Activated CD8-positive, alpha-beta memory T cell treated with anti-CD3 and anti-CD28 coated beads, Interleukin-2, amount 50 U/mL, for 1 hour (primary cell): ENCODE data around the gene SHQ1.

ENCODE experiments used
- DNase-seq: peaks from one replicate; pipeline ENCODE4 v3.0.0-alpha.2; 2020; ENCODE audit errors: extremely low read depth

SHQ1 gene

DNA sequence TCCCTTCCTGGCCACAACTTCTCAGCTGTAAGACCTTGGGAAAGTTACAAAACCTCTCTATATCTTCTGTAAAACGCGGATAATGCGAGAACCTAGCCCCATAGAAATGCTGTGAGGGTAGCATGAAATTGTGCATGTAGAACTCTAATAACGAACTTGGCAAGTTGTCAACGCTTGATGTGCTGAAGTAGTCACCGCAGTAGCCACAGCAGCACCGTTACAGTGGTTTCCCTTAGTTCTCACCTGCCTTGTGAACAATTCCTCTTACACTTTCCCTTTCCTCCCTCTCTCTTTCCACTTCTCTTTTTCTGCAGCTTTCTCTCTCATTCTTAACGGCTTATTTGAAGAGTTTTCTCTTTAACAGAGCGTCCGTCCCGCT, 447 bp upstream of the SHQ1 start:
- DNase-seq = peak; percentile 10

GRCh38 chr3:72847282-72847681, 963 bp downstream of the SHQ1 start:
- DNase-seq = no peak

GRCh38 chr3:72846166-72846565, 2.1 kb downstream of the SHQ1 start:
- DNase-seq = no peak

DNA sequence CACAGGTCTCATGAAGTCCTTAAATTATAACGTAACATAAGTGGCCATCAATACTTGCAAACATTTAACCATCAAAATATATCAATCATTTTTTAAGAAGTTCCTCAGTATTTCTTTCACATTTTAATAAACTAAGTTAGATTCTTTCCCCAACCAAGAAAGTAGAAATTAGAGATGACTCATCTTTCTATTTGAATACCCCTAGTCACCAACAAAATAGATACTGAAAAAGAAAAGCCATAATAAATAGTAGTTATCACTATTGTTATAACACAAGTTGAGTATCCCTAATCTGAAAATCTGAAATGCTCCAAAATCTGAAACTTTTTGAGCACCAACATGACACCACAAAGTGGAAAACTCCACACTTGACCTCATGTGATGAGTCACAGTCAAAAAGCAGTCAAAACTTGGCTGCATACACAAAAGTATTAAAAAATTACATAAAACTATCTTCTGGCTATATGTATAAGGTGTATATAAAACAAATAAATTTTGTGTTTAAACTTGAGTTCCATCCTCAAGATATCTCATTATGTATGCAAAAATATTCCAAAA, 3.7 kb downstream of the SHQ1 start:
- no peak for DNase-seq

DNA sequence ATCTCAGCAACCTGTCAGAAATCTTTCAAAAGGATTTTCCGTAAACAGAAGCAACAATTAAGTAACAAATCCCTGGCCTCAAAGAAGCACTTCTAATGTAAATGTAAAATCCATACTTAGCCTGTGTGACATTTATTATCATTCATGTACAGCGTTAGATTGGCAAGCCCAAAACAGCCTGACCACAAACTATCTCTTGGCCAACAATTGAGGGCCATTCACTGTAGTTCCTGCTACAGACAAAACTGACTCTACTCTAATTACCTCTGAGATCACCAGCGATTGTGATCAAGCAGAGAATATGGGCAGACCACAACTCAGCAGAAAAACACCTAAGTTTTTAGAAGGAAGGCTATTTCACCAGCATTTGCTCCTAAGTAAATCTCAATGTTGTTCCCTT, 9.2 kb downstream of the SHQ1 start:
- DNase-seq = no peak

- no peak for DNase-seq
Observed at GRCh38 chr3:72836923-72837322, 11.3 kb downstream of the SHQ1 start.

DNA sequence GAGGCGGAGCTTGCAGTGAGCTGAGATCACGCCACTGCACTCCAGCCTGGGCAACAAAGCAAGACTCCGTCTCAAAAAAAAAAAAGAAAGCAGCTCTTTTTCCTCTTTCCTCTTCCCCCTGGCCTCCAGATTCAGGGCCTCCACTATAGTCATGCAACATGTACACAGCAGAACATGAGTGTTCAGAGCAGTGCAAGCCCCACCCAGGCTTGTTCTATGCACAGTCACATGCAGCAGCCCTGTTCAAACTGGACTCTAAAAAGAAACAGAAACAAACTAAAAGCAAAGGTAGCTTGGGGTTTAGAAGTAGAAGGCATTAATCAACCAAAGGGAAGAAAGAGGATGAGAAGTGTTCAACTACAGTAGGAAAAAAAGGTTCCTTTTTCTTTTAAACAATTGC, 11.8 kb downstream of the SHQ1 start:
- no peak for DNase-seq

DNA sequence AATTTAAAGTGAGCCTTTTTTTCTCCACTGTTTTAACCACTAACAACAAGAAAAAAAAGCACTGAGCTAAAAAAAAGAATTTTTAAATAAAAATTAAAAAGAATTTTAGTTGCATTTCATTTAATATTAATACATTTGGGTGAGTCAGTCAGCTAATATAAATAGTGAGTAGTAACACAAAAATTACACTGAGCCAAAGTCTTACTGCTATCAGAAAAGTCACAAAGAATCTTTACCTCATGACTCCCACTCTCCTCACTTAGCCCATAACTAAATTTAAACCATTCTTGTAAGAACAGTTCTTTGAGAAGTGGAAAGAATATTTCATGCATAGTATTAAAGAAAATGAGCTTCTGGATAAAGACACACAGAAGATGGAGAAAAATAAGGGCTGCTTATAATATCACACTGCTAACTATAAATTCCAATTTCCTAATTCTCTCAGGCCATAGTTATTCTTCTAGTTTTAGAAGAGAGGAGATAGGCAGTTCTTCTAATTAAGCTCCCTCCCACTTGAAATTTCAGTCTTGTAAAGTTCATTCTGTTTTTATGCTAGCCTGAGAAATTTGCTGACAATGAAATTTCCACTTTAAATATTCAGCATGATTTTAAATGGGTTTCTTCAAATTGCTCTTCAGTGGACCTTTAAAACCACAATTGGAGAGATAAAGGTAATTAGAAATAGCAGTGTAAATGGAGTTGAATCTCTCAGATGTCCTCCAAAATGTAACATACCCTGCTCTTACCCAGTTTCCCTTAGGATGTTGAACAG, 17.6 kb downstream of the SHQ1 start:
- DNase-seq = no peak

DNA sequence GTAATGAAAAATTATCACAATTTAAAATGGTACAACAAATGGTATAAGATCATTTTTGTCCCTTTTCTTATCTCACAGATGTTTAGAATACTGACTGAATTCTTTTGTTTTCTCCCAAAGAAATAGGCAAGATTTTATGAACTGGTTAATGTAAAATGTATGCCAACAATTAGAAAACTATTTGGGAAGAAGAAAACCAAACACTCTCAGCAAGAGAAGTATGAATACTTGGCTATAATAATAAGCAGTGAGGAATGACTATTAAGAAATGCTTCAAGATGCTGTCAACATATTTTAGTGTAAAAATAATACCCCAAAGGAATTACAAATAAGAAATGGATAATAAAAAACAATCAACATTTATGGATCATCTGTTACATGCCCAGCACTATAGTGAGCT, 18.5 kb downstream of the SHQ1 start:
- DNase-seq = no peak

DNA sequence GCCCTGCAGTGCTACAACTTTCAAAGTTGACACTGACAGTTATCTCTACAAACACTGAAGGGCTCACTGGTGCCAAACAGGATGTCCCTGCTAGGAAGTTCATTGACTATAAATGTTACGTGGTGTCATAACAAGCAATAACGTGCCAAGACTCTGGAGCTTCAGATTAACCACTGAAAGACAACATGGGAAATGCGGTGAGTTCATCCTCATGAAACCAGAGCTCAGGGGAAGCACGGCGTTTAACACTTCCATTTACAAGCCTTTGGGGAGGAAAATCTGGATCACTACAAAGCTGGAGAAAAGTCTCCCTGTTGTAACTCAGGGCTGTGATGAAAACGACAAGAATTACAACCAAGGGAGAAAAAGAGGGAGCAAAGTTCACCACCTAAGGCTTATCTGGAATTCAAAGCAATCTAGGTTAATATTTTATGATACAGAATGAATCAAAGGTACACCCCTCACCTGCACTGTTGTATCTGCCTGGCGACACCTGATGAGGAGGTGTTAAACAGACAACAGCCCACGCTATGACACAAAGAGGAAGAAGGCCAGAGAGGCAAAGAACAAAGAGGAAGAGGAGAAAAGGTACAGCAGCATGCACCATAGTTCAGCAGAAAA, 27.0 kb downstream of the SHQ1 start:
- DNase-seq = no peak

- DNase-seq = no peak
Observed at GRCh38 chr3:72820415-72820814, 27.8 kb downstream of the SHQ1 start.

GRCh38 chr3:72818905-72819304, 29.3 kb downstream of the SHQ1 start:
- no peak for DNase-seq

DNA sequence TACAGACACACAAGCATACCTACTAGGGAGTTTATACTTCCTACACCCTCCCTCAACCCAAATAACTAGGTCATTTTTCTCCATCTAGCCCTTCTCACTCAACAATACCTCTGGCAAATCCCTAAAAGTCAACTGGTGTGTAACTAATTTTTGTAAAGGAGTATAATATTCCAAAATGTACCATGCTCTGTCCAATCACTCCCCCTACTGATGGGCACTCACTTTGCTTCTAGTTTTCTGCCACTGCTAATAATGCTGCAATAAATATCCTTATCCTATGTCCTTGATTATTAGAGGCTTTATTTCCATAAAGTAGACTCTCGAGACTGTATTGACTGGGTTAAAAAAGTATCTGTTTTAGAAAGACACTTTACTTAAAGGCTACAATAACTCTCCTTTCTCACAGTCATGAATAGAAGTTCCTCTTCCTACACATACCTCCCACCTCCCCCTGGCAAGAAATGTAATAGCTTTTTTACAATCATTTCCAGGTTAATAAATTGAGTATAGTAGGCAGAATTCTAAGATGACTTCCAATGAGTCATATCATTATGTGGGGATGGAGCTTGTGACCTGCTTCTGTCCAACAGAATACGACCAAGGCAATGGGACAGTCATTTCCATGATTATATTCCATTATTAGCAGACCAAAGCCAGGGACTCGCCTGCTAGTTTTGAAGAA, 30.0 kb downstream of the SHQ1 start:
- no peak for DNase-seq

DNA sequence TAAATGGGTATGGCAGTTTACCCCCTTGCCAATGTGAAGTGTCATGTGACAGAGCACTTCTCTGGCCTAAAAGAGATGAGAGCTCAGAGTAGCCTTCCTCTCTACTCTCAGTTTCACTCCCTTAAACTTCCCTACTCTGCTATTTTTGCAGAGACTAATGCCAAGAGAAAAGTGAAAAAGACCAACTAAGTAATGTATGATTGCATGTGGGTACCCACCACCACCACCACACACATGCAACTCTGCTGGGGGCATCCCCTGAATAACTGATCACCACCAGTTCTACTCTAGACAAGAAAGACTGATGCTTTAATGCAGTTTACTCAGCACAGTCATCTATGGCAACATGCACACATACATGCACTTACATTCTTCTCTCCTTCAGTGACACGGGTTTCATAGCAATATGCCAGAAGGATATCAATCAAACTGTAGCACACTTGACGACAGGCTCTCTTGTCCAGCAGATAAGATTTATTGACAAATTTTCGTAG, 31.3 kb downstream of the SHQ1 start:
- DNase-seq = no peak

- no peak for DNase-seq
Observed at GRCh38 chr3:72814308-72814707, 33.9 kb downstream of the SHQ1 start.

DNA sequence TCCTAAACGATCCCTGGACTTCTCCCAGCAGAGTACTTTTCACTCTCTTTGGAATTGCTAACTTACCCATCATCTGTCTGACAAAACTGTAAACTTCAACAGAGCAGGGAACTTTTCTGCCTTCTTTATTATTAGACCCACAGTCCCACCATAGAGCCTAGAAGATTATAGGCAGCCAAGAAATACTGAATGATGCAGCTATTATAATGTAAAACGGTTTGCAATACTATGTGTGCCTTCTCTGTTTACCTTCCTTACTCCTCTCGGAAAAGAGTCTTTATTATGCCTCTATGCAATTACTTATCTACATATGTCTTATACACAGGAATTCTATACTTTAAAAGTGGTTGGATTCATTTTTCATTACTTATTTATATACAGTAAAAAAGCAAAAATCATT, 36.0 kb downstream of the SHQ1 start:
- DNase-seq = no peak

DNA sequence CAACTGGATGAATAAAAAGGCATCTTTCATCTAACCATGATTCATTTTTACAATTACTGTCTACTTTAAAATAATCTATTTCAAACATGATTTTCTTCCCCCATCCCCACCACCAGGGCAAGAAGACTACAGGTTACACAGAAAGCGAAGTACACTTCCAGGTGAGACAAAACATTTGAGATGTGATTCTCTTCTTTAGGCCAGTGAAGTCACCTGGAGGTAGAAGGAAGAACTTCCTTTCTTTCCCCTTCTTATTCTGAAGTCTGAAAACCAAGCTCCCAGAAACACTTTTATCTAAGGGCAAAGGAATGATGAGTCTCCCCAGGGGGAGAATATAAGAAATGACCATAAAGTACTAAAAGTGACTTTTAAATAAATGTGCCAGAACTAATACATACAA, 36.7 kb downstream of the SHQ1 start:
- DNase-seq = no peak

DNA sequence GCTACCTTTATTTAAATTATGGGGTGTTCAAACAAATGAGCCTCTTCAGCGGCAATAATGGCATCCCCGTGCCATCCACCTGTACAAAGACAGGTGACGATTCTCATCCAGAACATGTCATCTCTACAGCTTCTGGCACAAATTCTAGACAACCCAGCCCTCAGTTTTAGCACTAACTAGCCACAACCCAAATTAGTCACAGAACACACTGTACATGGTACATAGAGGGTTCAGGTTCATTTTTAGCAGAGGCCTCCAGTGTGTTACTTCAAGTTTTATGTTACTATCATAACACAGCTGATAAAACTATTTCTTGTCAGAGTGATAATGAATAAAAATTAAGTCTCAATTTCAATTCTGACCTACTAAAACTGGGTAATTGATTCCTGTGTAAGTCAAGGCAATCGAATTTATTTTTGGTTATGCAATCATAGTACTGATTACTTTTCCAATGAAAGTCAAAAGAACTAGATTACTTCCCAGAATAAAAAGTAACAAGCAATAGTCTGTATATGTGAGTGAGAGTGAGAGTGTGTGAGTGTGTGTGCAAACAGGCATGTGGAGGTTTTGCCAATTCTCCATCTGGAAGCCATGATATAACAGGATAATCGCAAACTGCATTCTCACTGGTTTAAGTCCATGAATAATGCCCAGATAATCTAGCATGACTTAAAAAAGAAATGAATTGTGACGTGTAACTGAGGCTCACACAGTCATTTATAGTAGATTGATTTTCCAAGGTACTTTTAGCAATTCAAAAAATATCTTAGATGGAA, 37.4 kb downstream of the SHQ1 start:
- DNase-seq = no peak

DNA sequence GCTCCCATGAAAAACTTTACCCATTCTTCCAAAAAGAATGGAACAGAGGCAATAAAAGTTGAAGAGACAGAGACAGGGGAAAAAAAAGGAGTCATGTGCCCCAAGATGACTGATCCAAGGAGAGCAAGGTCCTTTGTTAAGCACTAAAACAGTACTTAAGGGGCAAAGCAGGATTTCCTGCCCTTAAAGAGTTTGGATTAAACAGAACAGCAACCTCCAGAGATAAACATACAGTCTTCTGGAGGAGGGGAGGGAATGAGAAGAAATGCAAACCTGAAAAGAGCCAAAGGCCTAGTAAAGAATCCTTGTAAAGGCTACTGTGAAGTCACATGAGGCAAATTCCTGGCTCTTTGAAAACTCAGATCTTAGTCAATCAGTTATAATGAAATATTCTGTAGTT, 38.2 kb downstream of the SHQ1 start:
- no peak for DNase-seq

- DNase-seq = no peak
Observed at GRCh38 chr3:72804361-72804760, 43.9 kb downstream of the SHQ1 start.

- DNase-seq = no peak
Observed at GRCh38 chr3:72803573-72803972, 44.7 kb downstream of the SHQ1 start.

- no peak for DNase-seq
Observed at GRCh38 chr3:72802001-72802400, 46.2 kb downstream of the SHQ1 start.
